HG02981 (cell line): ENCODE results near the gene CUBN.

ENCODE experiments used
- ATAC-seq: cut with Tn5 transposase; IDR thresholded peaks from one replicate; pipeline ENCODE4 v1.9.1; 2021; ENCODE audit warnings: mild to moderate bottlenecking, moderate library complexity; ENCODE audit not compliant: unreplicated experiment

CUBN gene

GRCh38 chr10:16887565-16887964 is 242.0 kb downstream of the CUBN start:
- ATAC-seq, result no peak

- no peak for ATAC-seq
These were observed 243.6 kb downstream of the CUBN start for GRCh38 chr10:16886031-16886430.

- ATAC-seq, result no peak
These were observed 245.1 kb downstream of the CUBN start for GRCh38 chr10:16884497-16884896.

GRCh38 chr10:16883084-16883483 is 246.5 kb downstream of the CUBN start:
- ATAC-seq, result no peak

- ATAC-seq, result no peak
These were observed 259.3 kb downstream of the CUBN start for GRCh38 chr10:16870331-16870730.

GRCh38 chr10:16867990-16868389 is 261.6 kb downstream of the CUBN start:
- ATAC-seq, result no peak

- no peak for ATAC-seq
These were observed 262.1 kb downstream of the CUBN start for GRCh38 chr10:16867556-16867955.

- ATAC-seq, result no peak
These were observed 262.9 kb downstream of the CUBN start for GRCh38 chr10:16866541-16867275.

GRCh38 chr10:16865766-16866165 is 263.8 kb downstream of the CUBN start:
- ATAC-seq, result no peak

GRCh38 chr10:16863766-16864165 is 265.8 kb downstream of the CUBN start:
- no peak for ATAC-seq

GRCh38 chr10:16857419-16857818 is 272.2 kb downstream of the CUBN start:
- ATAC-seq, result no peak

GRCh38 chr10:16856567-16856966 is 273.0 kb downstream of the CUBN start:
- ATAC-seq, result no peak

GRCh38 chr10:16856092-16856491 is 273.5 kb downstream of the CUBN start:
- no peak for ATAC-seq

GRCh38 chr10:16854623-16855022 is 275.0 kb downstream of the CUBN start:
- no peak for ATAC-seq

GRCh38 chr10:16853809-16854208 is 275.8 kb downstream of the CUBN start:
- ATAC-seq, result no peak

- no peak for ATAC-seq
These were observed 276.4 kb downstream of the CUBN start for GRCh38 chr10:16853201-16853600.

- no peak for ATAC-seq
These were observed 277.0 kb downstream of the CUBN start for GRCh38 chr10:16852624-16853023.

- no peak for ATAC-seq
These were observed 281.0 kb downstream of the CUBN start for GRCh38 chr10:16848562-16849154.

- ATAC-seq, result no peak
These were observed 282.0 kb downstream of the CUBN start for GRCh38 chr10:16847644-16848043.

- ATAC-seq, result no peak
These were observed 284.4 kb downstream of the CUBN start for GRCh38 chr10:16845248-16845647.

GRCh38 chr10:16843252-16843870 is 286.2 kb downstream of the CUBN start:
- no peak for ATAC-seq

- no peak for ATAC-seq
These were observed 294.4 kb downstream of the CUBN start for GRCh38 chr10:16835228-16835627.
